Measurements from ENCODE around the gene S100A13. TPM values are rescaled to one million over a fixed set of nuclear protein-coding genes. Genes with fewer than 3 reads are reported as not detected.

Gene S100A13
- polyA plus RNA-seq, 2 donors, result 74.3 to 122 TPM

- Histone ChIP-seq H3K4me3 (ENCODE audit: low read depth in 1 of 2, low read length in 2 of 2) (no peak overlapping the region), H3K27ac (ENCODE audit: low read depth in 2 of 2, low read length in 1 of 2) (no peak overlapping the region), H3K36me3 (ENCODE audit: control insufficient read depth in 2 of 2, insufficient read depth in 2 of 2, low read length in 1 of 2) (peaks cover 21 to 34% of the 10 kb centered on the region in 2 donors), H3K27me3 (ENCODE audit: control insufficient read depth in 1 of 2, insufficient read depth in 2 of 2, low read length in 2 of 2) (no peaks in the 10 kb centered on the region), H3K9me3 (ENCODE audit: control insufficient read depth in 2 of 2, insufficient read depth in 1 of 2, low read depth in 1 of 2, low read length in 1 of 2) (no peaks in the 10 kb centered on the region), H3K4me1 (ENCODE audit: control insufficient read depth in 2 of 2, insufficient read depth in 2 of 2, low read length in 1 of 2) (no peaks in the 10 kb centered on the region)
- WGBS, 2 donors, result 80% methylated on average over 3 of the region's 3 CpGs
Measured at GRCh38 chr1:153639280-153639679, 12.0 kb upstream of the S100A13 start.

GRCh38 chr1:153638261-153638660, 11.0 kb upstream of the S100A13 start:
- WGBS, 2 donors, result 64 to 82% methylated on average over 6 of the region's 6 CpGs
- Histone ChIP-seq H3K9me3 (ENCODE audit: control insufficient read depth in 2 of 2, insufficient read depth in 1 of 2, low read depth in 1 of 2, low read length in 1 of 2) (no peaks in the 10 kb centered on the region), H3K27me3 (ENCODE audit: control insufficient read depth in 1 of 2, insufficient read depth in 2 of 2, low read length in 2 of 2) (no peaks in the 10 kb centered on the region), H3K36me3 (ENCODE audit: control insufficient read depth in 2 of 2, insufficient read depth in 2 of 2, low read length in 1 of 2) (peaks cover 21 to 34% of the 10 kb centered on the region in 2 donors), H3K4me1 (ENCODE audit: control insufficient read depth in 2 of 2, insufficient read depth in 2 of 2, low read length in 1 of 2) (peaks cover 0 to 3% of the 10 kb centered on the region in 2 donors), H3K4me3 (ENCODE audit: low read depth in 1 of 2, low read length in 2 of 2) (no peak overlapping the region), H3K27ac (ENCODE audit: low read depth in 2 of 2, low read length in 1 of 2) (no peak overlapping the region)

DNA sequence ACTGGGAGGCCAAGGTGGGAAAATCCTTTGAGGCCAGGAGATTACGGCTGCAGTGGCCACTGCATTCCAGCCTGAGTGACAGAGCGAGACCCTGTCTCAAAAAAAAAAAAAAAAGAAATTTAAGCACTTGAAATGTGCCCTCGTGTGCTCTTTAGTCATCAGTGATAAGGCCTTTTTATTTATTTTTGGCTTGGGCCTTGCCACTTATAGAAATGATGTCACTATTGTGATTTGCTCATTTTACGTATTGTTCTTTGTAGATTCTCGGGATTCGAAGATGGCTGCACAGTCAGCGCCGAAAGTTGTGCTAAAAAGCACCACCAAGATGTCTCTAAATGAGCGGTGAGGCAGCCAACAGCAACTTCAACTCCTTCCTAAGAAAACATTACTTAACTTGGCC, 9.0 kb upstream of the S100A13 start:
- peak overlapping the region; percentile 14 to 42 for H3K27ac ChIP-seq (ENCODE audit: low read depth in 2 of 2, low read length in 1 of 2)
- peaks cover 10 to 24% of the 10 kb centered on the region in 2 donors for H3K36me3 ChIP-seq (ENCODE audit: control insufficient read depth in 2 of 2, insufficient read depth in 2 of 2, low read length in 1 of 2)
- 93 to 95% methylated on average over 9 of the region's 9 CpGs for WGBS, 2 donors
- H3K4me1 ChIP-seq (ENCODE audit: control insufficient read depth in 2 of 2, insufficient read depth in 2 of 2, low read length in 1 of 2), result peaks cover 0 to 4% of the 10 kb centered on the region in 2 donors
- no peak overlapping the region for H3K4me3 ChIP-seq (ENCODE audit: low read depth in 1 of 2, low read length in 2 of 2)
- no peaks in the 10 kb centered on the region for H3K9me3 ChIP-seq (ENCODE audit: control insufficient read depth in 2 of 2, insufficient read depth in 1 of 2, low read depth in 1 of 2, low read length in 1 of 2)
- H3K27me3 ChIP-seq (ENCODE audit: control insufficient read depth in 1 of 2, insufficient read depth in 2 of 2, low read length in 2 of 2), result no peaks in the 10 kb centered on the region

DNA sequence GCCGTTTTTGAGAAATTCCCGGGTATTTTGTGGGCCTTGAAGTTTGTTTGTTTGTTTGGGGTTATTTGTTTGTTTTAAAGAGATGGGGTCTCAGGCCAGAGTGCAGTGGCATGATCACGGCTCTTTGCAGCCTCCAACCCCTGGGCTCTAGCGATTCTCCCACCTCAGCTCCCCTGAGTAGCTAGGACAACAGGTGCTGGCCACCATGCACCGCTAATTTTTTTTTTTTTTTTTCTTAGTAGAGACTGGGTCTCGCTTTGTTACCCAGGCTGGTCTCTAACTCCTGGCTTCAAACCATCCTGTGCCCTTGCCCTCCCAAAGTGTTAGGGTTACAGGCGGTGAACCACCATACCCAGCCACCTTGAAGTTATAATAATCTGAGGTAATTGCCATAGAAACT, 8.6 kb upstream of the S100A13 start:
- Histone ChIP-seq H3K36me3 (ENCODE audit: control insufficient read depth in 2 of 2, insufficient read depth in 2 of 2, low read length in 1 of 2) (peaks cover 10 to 22% of the 10 kb centered on the region in 2 donors), H3K4me3 (ENCODE audit: low read depth in 1 of 2, low read length in 2 of 2) (peak overlapping the region in 1 of 2 donors; percentile 94), H3K27ac (ENCODE audit: low read depth in 2 of 2, low read length in 1 of 2) (peak overlapping the region; percentile 14 to 42), H3K27me3 (ENCODE audit: control insufficient read depth in 1 of 2, insufficient read depth in 2 of 2, low read length in 2 of 2) (no peaks in the 10 kb centered on the region), H3K4me1 (ENCODE audit: control insufficient read depth in 2 of 2, insufficient read depth in 2 of 2, low read length in 1 of 2) (peaks cover 0 to 4% of the 10 kb centered on the region in 2 donors), H3K9me3 (ENCODE audit: control insufficient read depth in 2 of 2, insufficient read depth in 1 of 2, low read depth in 1 of 2, low read length in 1 of 2) (no peaks in the 10 kb centered on the region)
- 81 to 86% methylated on average over 7 of the region's 7 CpGs for WGBS, 2 donors

GRCh38 chr1:153633754-153634665, 6.7 kb upstream of the S100A13 start, which contains the start of gene CHTOP:
CHTOP (plus strand) TSS chr1:153634066; CDS start chr1:153636589, 2,523 bp downstream.
- Histone ChIP-seq H3K27ac (ENCODE audit: low read depth in 2 of 2, low read length in 1 of 2) (peak within 1 kb of the TSS; percentile 98 to 100), H3K36me3 (ENCODE audit: control insufficient read depth in 2 of 2, insufficient read depth in 2 of 2, low read length in 1 of 2) (peaks cover 5 to 8% of the 10 kb centered on the region in 2 donors), H3K4me3 (ENCODE audit: low read depth in 1 of 2, low read length in 2 of 2) (peak within 1 kb of the TSS; percentile 72 to 94), H3K4me1 (ENCODE audit: control insufficient read depth in 2 of 2, insufficient read depth in 2 of 2, low read length in 1 of 2) (peaks cover 0 to 4% of the 10 kb centered on the region in 2 donors), H3K9me3 (ENCODE audit: control insufficient read depth in 2 of 2, insufficient read depth in 1 of 2, low read depth in 1 of 2, low read length in 1 of 2) (no peaks in the 10 kb centered on the region), H3K27me3 (ENCODE audit: control insufficient read depth in 1 of 2, insufficient read depth in 2 of 2, low read length in 2 of 2) (no peaks in the 10 kb centered on the region)
- WGBS, 2 donors, result 1% methylated on average over 65 of the region's 65 CpGs

DNA sequence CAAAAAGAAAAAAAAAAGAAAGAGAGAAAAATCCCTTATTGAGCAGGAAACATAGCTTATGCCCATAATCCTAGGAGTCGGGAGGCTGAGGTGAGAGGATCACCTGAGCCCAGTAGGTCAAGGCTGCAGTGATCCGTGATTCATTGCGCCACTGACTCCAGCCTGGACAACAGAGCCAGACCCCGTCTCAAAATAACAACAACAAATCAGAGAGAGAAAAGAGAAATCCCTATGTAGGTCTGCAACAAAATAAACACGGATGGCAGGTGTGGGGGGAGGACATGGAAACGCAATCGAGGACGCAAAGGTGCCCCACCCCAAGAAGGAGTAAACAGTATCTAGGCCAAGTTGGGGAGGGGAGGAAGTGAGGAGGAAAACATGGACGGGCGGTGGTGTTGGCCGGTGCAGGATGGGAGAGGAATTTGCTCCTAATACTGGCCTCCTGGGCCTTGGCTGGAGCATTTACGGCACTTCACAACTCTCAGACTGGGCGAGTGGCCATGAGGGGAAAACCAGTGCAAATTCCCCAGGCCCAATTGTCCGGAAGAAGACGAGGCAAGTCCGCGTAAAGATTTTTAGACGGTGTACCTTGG, 6.0 kb upstream of the S100A13 start:
- no peaks in the 10 kb centered on the region for H3K9me3 ChIP-seq (ENCODE audit: control insufficient read depth in 2 of 2, insufficient read depth in 1 of 2, low read depth in 1 of 2, low read length in 1 of 2)
- H3K4me1 ChIP-seq (ENCODE audit: control insufficient read depth in 2 of 2, insufficient read depth in 2 of 2, low read length in 1 of 2), result peaks cover 0 to 4% of the 10 kb centered on the region in 2 donors
- peak overlapping the region; percentile 38 to 49 for H3K4me3 ChIP-seq (ENCODE audit: low read depth in 1 of 2, low read length in 2 of 2)
- peak overlapping the region; percentile 86 to 100 for H3K27ac ChIP-seq (ENCODE audit: low read depth in 2 of 2, low read length in 1 of 2)
- H3K36me3 ChIP-seq (ENCODE audit: control insufficient read depth in 2 of 2, insufficient read depth in 2 of 2, low read length in 1 of 2), result peaks cover 4 to 6% of the 10 kb centered on the region in 2 donors
- WGBS, 2 donors, result 36 to 43% methylated on average over 18 of the region's 18 CpGs
- no peaks in the 10 kb centered on the region for H3K27me3 ChIP-seq (ENCODE audit: control insufficient read depth in 1 of 2, insufficient read depth in 2 of 2, low read length in 2 of 2)

DNA sequence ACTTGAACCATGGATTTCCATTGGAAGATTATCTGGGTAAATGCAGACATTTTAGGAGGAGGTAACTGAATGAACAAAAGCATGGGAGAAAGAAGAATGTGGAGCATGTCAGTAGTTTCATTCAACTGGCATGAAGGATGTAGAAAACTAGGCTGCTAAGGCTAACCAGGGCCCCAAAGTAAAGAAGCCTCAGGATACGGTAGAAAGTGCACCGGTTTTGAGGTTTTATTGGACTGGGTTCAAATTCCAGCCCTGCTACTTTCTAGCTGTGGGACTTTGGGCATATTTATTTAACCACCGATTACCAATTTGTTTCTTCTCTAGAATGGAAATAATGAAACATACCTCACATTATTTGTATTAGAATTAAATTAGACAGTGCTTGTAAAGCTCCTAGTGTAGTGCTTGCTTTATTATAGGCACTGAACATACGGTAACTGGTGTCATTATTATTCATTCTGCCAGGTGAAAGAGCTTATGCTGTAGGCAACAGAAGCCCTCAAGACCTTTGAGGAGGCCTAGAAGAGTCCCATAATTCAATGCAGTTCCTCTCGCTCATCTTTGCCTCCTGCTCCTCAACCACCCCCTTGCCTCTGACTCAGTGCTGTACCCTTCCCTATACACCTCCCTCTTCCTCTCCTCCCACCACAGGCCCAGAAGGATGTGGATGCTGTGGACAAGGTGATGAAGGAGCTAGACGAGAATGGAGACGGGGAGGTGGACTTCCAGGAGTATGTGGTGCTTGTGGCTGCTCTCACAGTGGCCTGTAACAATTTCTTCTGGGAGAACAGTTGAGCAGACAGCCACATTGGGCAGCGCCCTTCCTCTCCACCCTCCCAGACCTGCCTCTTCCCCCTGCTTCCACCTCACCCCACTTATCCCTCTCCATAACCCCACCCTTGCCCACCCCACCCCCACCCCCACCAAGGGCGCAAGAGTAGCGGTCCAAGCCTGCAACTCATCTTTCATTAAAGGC, 4.0 kb upstream of the S100A13 start:
- Histone ChIP-seq H3K27me3 (ENCODE audit: control insufficient read depth in 1 of 2, insufficient read depth in 2 of 2, low read length in 2 of 2) (no peaks in the 10 kb centered on the region), H3K4me1 (ENCODE audit: control insufficient read depth in 2 of 2, insufficient read depth in 2 of 2, low read length in 1 of 2) (peaks cover 0 to 7% of the 10 kb centered on the region in 2 donors), H3K36me3 (ENCODE audit: control insufficient read depth in 2 of 2, insufficient read depth in 2 of 2, low read length in 1 of 2) (peaks cover 0 to 2% of the 10 kb centered on the region in 2 donors), H3K4me3 (ENCODE audit: low read depth in 1 of 2, low read length in 2 of 2) (no peak overlapping the region), H3K9me3 (ENCODE audit: control insufficient read depth in 2 of 2, insufficient read depth in 1 of 2, low read depth in 1 of 2, low read length in 1 of 2) (no peaks in the 10 kb centered on the region), H3K27ac (ENCODE audit: low read depth in 2 of 2, low read length in 1 of 2) (no peak overlapping the region)
- 71 to 72% methylated on average over 10 of the region's 10 CpGs for WGBS, 2 donors

GRCh38 chr1:153630384-153630783, 3.1 kb upstream of the S100A13 start:
- 85 to 89% methylated on average over 7 of the region's 7 CpGs for WGBS, 2 donors
- Histone ChIP-seq H3K4me3 (ENCODE audit: low read depth in 1 of 2, low read length in 2 of 2) (no peak overlapping the region), H3K4me1 (ENCODE audit: control insufficient read depth in 2 of 2, insufficient read depth in 2 of 2, low read length in 1 of 2) (peaks cover 0 to 11% of the 10 kb centered on the region in 2 donors)

DNA sequence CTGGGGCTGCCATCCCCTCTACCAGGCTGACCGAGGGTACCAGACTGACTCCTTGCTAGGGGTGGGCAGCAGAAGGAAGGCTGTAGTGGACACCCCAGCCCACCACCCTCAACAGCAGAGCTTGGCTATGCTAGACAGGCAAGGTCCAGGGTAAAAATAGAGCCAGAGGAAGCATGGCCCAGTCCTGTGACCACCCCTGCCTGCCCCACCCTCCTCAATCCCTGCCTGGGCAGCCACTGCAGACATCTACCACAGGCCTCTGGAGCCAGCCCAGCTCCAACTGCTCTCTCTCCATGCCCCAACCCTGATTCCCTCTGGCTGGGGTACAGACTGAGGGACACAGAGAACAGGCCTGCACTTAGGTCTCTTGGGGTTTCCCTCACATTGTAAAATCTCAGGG, 2.7 kb upstream of the S100A13 start:
- WGBS, 2 donors, result 83 to 88% methylated on average over 1 of the region's 1 CpG
- no peaks in the 10 kb centered on the region for H3K27me3 ChIP-seq (ENCODE audit: control insufficient read depth in 1 of 2, insufficient read depth in 2 of 2, low read length in 2 of 2)
- H3K9me3 ChIP-seq (ENCODE audit: control insufficient read depth in 2 of 2, insufficient read depth in 1 of 2, low read depth in 1 of 2, low read length in 1 of 2), result no peaks in the 10 kb centered on the region
- H3K27ac ChIP-seq (ENCODE audit: low read depth in 2 of 2, low read length in 1 of 2), result no peak overlapping the region
- no peaks in the 10 kb centered on the region for H3K36me3 ChIP-seq (ENCODE audit: control insufficient read depth in 2 of 2, insufficient read depth in 2 of 2, low read length in 1 of 2)
- H3K4me1 ChIP-seq (ENCODE audit: control insufficient read depth in 2 of 2, insufficient read depth in 2 of 2, low read length in 1 of 2), result peaks cover 0 to 11% of the 10 kb centered on the region in 2 donors
- no peak overlapping the region for H3K4me3 ChIP-seq (ENCODE audit: low read depth in 1 of 2, low read length in 2 of 2)

More at GRCh38 chr1:153630384-153630783, 3.1 kb upstream of the S100A13 start:
- no peaks in the 10 kb centered on the region for H3K27me3 ChIP-seq (ENCODE audit: control insufficient read depth in 1 of 2, insufficient read depth in 2 of 2, low read length in 2 of 2)
- H3K36me3 ChIP-seq (ENCODE audit: control insufficient read depth in 2 of 2, insufficient read depth in 2 of 2, low read length in 1 of 2), result no peaks in the 10 kb centered on the region
- no peaks in the 10 kb centered on the region for H3K9me3 ChIP-seq (ENCODE audit: control insufficient read depth in 2 of 2, insufficient read depth in 1 of 2, low read depth in 1 of 2, low read length in 1 of 2)
- no peak overlapping the region for H3K27ac ChIP-seq (ENCODE audit: low read depth in 2 of 2, low read length in 1 of 2)
